GM12878 (cell line): ENCODE data around the gene TRAPPC2B. TPM values are rescaled to one million over a fixed set of nuclear protein-coding genes. Genes with fewer than 3 reads are reported as not detected.

Source experiments
- ATAC-seq: fragments of 200-7000 bp; cut with Tn5 transposase; 3 replicates; pipeline ENCODE4 v1.9.1; 2020; ENCODE audit warnings: mild to moderate bottlenecking, moderate library complexity
- BruUV-seq: library from RNA; stranded (reverse); fragments of 400-500 nt; replicated peaks from 2 replicates; lab custom pipeline; 2021; lab: Mats Ljungman, UMichigan
- CTCF ChIA-PET: fragments of 300-600 bp; sonication (Branson Sonifier 250); formaldehyde crosslinking; extraction: SDS; loops from one replicate; lab custom pipeline; 2021; ENCODE audit warnings: inconsistent platforms; lab: Yijun Ruan, JAX
- POLR2A ChIA-PET: fragments of 350-600 bp; formaldehyde crosslinking; extraction: SDS; loops from one replicate; lab custom pipeline; 2021; ENCODE audit warnings: inconsistent platforms; lab: Charles Lee
- RAD21 ChIA-PET: fragments of 300-600 bp; sonication (Branson Sonifier 250); formaldehyde crosslinking; loops from one replicate; lab custom pipeline; 2023; ENCODE audit warnings: antibody characterized with exemption; ENCODE audit not compliant: unreplicated experiment; lab: Charles Lee
- SMC1A ChIA-PET: fragments of 300-600 bp; sonication (Branson Sonifier 250); formaldehyde crosslinking; loops from one replicate; lab custom pipeline; 2023; ENCODE audit not compliant: unreplicated experiment, uncharacterized antibody; lab: Charles Lee
- DNase-seq: peaks from one replicate; pipeline ENCODE4 v3.0.0-alpha.2; 2011; ENCODE audit warnings: low read depth, low spot score
- FAIRE-seq: peaks from 3 replicates; lab custom pipeline; 2011; peaks lifted over from hg19 to GRCh38; lab: Jason Lieb, UNC
- H2AFZ ChIP-seq: 2 replicates; pipeline ENCODE4 v1.6.0; 2011; ENCODE audit warnings: low read depth, low read length, control low read depth; ENCODE audit not compliant: control insufficient read depth
- H3K27ac ChIP-seq: 2 replicates; pipeline ENCODE4 v1.5.1; 2011; ENCODE audit warnings: control low read depth; ENCODE audit not compliant: control insufficient read depth, insufficient read depth
- H3K27me3 ChIP-seq, 2 experiments: replicated peaks in 1 of 2; 2 replicates each; pipeline versions ENCODE4 v1.6.0 to v1.6.1; 2011; ENCODE audit warnings: low read length in 1 of 2; ENCODE audit not compliant: control insufficient read depth in 2 of 2, insufficient read depth in 2 of 2
- H3K36me3 ChIP-seq, 2 experiments: 2 replicates each; pipeline ENCODE4 v1.5.1; 2011; ENCODE audit warnings: low read length in 1 of 2; ENCODE audit not compliant: control insufficient read depth in 2 of 2, insufficient read depth in 2 of 2
- H3K4me1 ChIP-seq: 2 replicates; pipeline ENCODE4 v1.6.1; 2011; ENCODE audit warnings: mild to moderate bottlenecking, low read length, moderate library complexity, mixed read lengths; ENCODE audit not compliant: control insufficient read depth, insufficient read depth
- H3K4me2 ChIP-seq: 2 replicates; pipeline ENCODE4 v1.6.0; 2011; ENCODE audit warnings: control low read depth; ENCODE audit not compliant: control insufficient read depth, insufficient read depth
- H3K4me3 ChIP-seq: fragments of 200-600 bp; sonication (generic); 2 replicates; pipeline ENCODE4 v1.5.1; 2016
- H3K79me2 ChIP-seq: 2 replicates; pipeline ENCODE4 v1.6.0; 2011; ENCODE audit warnings: low read length; ENCODE audit not compliant: control insufficient read depth, insufficient read depth
- H3K9ac ChIP-seq: 2 replicates; pipeline ENCODE4 v1.8.0; 2011; ENCODE audit warnings: low read length, control low read depth, mixed read lengths; ENCODE audit not compliant: control insufficient read depth, insufficient read depth
- H3K9me3 ChIP-seq: replicated peaks from 3 replicates; pipeline ENCODE4 v1.5.1; 2011; ENCODE audit warnings: mild to moderate bottlenecking, low read length; ENCODE audit not compliant: control insufficient read depth, insufficient read depth
- H4K20me1 ChIP-seq: 2 replicates; pipeline ENCODE4 v1.6.0; 2011; ENCODE audit not compliant: control insufficient read depth, insufficient read depth
- CBX5 ChIP-seq: sonication (generic); IDR thresholded peaks from 2 replicates; pipeline ENCODE4 v1.6.1; 2016; ENCODE audit warnings: low read depth, moderate library complexity, mild to moderate bottlenecking, inconsistent platforms
- CHD4 ChIP-seq: fragments of 200-600 bp; sonication (generic); IDR thresholded peaks from 2 replicates; pipeline ENCODE4 v1.6.1; 2016; ENCODE audit warnings: mild to moderate bottlenecking
- DPF2 ChIP-seq: fragments of 450-650 bp; IDR thresholded peaks from 2 replicates; pipeline ENCODE4 v1.6.1; 2017; ENCODE audit warnings: mild to moderate bottlenecking
- HSF1 ChIP-seq: fragments of 150-350 bp; IDR thresholded peaks from 2 replicates; pipeline ENCODE4 v1.6.1; 2014; ENCODE audit warnings: mild to moderate bottlenecking, low read depth, low read length
- IRF3 ChIP-seq: fragments of 450-650 bp; IDR thresholded peaks from 2 replicates; pipeline ENCODE4 v1.6.1; 2014; ENCODE audit warnings: mild to moderate bottlenecking
- MAX ChIP-seq: IDR thresholded peaks from 2 replicates; pipeline ENCODE4 v1.6.1; 2012; ENCODE audit warnings: low read depth, low read length, improper control_type of control experiment
- MTA2 ChIP-seq: fragments of 450-650 bp; IDR thresholded peaks from 2 replicates; pipeline ENCODE4 v1.6.1; 2016; ENCODE audit warnings: low read depth, mild to moderate bottlenecking, moderate library complexity
- MYB ChIP-seq: fragments of 150-350 bp; IDR thresholded peaks from 2 replicates; pipeline ENCODE4 v1.6.1; 2014; ENCODE audit warnings: mild to moderate bottlenecking, low read depth, low read length, borderline replicate concordance
- NR2C1 ChIP-seq: fragments of 450-650 bp; IDR thresholded peaks from 2 replicates; pipeline ENCODE4 v1.6.1; 2017; ENCODE audit warnings: antibody characterized with exemption, mild to moderate bottlenecking, moderate library complexity
- REST ChIP-seq: IDR thresholded peaks from 2 replicates; pipeline ENCODE4 v1.6.1; 2012; ENCODE audit warnings: mild to moderate bottlenecking, low read depth, low read length
- TAF1 ChIP-seq: IDR thresholded peaks from 2 replicates; pipeline ENCODE4 v1.6.1; 2011; ENCODE audit warnings: mild to moderate bottlenecking, low read depth, low read length, borderline replicate concordance
- ZNF207 ChIP-seq: fragments of 450-650 bp; IDR thresholded peaks from 2 replicates; pipeline ENCODE4 v1.6.1; 2014; ENCODE audit warnings: antibody characterized with exemption, mild to moderate bottlenecking, borderline replicate concordance
- WGBS: methylation state at CpG from one replicate; pipeline ENCODE4 v1.1.6; 2016; ENCODE audit warnings: low lambda C conversion rate; ENCODE audit not compliant: insufficient replicate concordance, insufficient coverage; ENCODE audit errors: missing lambda C conversion rate; 5-methylcytosine and 5-hydroxymethylcytosine counted together
- in situ Hi-C: fragments of 300-500 bp; cut with MboI; formaldehyde crosslinking; loops from 9 replicates; pipeline ENCODE4 v1.14.3; 2018; ENCODE audit warnings: mixed read lengths
- intact Hi-C: fragments of 100-400 bp; cut with micrococcal nuclease; formaldehyde crosslinking; loops from one replicate; pipeline ENCODE4 v1.14.2; 2022; ENCODE audit not compliant: unreplicated experiment
- polyA plus RNA-seq, 11 experiments: library from polyadenylated mRNA; depleted of rRNA in 4 of 11; unstranded in 6 of 11; stranded (reverse) in 5 of 11; fragments of >200 nt; fragmentation: Nextera tagmentation in 4 of 11; fragmentation: Illumina TruSeq in 1 of 11; extraction: Ambion mirVana in 4 of 11; extraction: Trizol in 1 of 11; gene quantifications; 1 replicate in 1 of 11; 2 replicates in 10 of 11; pipeline versions ENCODE4 v1.2.1 to v1.2.3, GENCODE V29; 2011 to 2016; ENCODE audit warnings: inconsistent platforms in 2 of 11, missing spikeins in 2 of 11, low read depth in 1 of 11
- total RNA-seq, 4 experiments: library from RNA; depleted of rRNA in 3 of 4; stranded (reverse); fragments of >200 nt in 3 of 4; fragmentation: Illumina TruSeq in 1 of 4; extraction: Trizol in 1 of 4; gene quantifications; 2 replicates each; pipeline versions ENCODE4 v1.2.1 to v1.2.3, GENCODE V29; 2013 to 2021

The TRAPPC2B gene
- total and polyA plus RNA-seq, 10 of the 15 experiments (the other 5 are each of a cell fraction or from before 2014, with no cell fraction given): 10.6 to 86.4 (median 25.6) TPM

DNA sequence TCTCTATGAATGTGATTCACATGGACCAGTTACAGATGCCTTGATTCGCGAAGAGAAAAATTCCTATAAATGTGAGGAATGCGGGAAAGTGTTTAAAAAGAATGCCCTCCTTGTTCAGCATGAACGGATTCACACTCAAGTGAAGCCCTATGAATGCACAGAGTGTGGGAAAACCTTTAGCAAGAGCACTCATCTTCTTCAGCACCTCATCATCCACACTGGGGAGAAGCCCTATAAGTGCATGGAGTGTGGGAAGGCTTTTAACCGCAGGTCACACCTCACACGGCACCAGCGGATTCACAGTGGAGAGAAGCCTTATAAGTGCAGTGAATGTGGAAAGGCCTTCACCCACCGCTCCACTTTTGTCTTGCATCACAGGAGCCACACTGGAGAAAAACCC is 35.4 kb upstream of the TRAPPC2B start:
- TF ChIP-seq ZNF207 (no peak), MAX (no peak), CBX5 (no peak), MYB (no peak), MTA2 (no peak), CHD4 (no peak)
- TF ChIP-seq, all 136 proteins: peak for 0
- Histone ChIP-seq H3K4me2 (no peak overlapping the region), H3K27ac (no peak overlapping the region), H3K4me1 (no peaks in the 10 kb centered on the region), H3K27me3 (no peaks in the 10 kb centered on the region), H3K36me3 (peaks cover 13 to 35% of the 10 kb centered on the region in 2 experiments), H3K79me2 (no peaks in the 10 kb centered on the region; the same call in none of the 2 replicates), H3K4me3 (no peak overlapping the region), H4K20me1 (no peaks in the 10 kb centered on the region), H3K9me3 (peaks cover 4% of the 10 kb centered on the region), H2AFZ (no peak overlapping the region), H3K9ac (no peak overlapping the region)
- ChIA-PET CTCF (no interaction called here), SMC1A (no interaction called here), RAD21 (no interaction called here), POLR2A (no interaction called here)
- intact Hi-C loops: no loop called here
- in situ Hi-C loops: no loop called here
- 98% methylated on average over 8 of the region's 8 CpGs for WGBS
- no peak for FAIRE-seq
- no peak for ATAC-seq
- BruUV-seq: no TSS peak
- no peak for DNase-seq

GRCh38 chr19:57334191-57334590 is 29.2 kb upstream of the TRAPPC2B start:
- Histone ChIP-seq H3K9ac (no peak overlapping the region), H3K79me2 (no peaks in the 10 kb centered on the region), H3K4me2 (no peak overlapping the region), H3K27me3 (no peaks in the 10 kb centered on the region), H3K27ac (no peak overlapping the region), H4K20me1 (no peaks in the 10 kb centered on the region), H3K4me1 (no peaks in the 10 kb centered on the region), H3K9me3 (no peaks in the 10 kb centered on the region; the same call in 2 of the 3 replicates), H3K36me3 (no peaks in the 10 kb centered on the region; a peak in 1 of 4 replicates), H2AFZ (no peak overlapping the region), H3K4me3 (no peak overlapping the region)
- in situ Hi-C loops (no loop called here), intact Hi-C loops (no loop called here)
- ChIA-PET POLR2A (no interaction called here), SMC1A (interaction anchor here (1.2 to 1.4 kb wide), 2 partner anchors 17 to 56 kb away, joined by 3 read pairs; partner anchors contain the start of genes ZNF304 and ZNF548), CTCF (interaction anchor here (1.3 kb wide), 1 partner anchor 10 kb away, joined by 4 read pairs; no protein-coding TSS in a partner anchor), RAD21 (no interaction called here)
- ATAC-seq (no peak), FAIRE-seq (no peak), DNase-seq (no peak)
- no TSS peak for BruUV-seq
- 100% methylated on average over 4 of the region's 4 CpGs for WGBS
- no peak for TF ChIP-seq NR2C1
- TF ChIP-seq IRF3: no peak
- TF ChIP-seq REST: no peak
- no peak for TF ChIP-seq TAF1
- no peak for TF ChIP-seq HSF1
- no peak for TF ChIP-seq DPF2
